PFSK-1 (cell line): ENCODE results near the gene F3.

Source experiments
- POLR2AphosphoS5 ChIP-seq: IDR thresholded peaks from 2 replicates; pipeline ENCODE4 v1.6.1; 2012; ENCODE audit warnings: low read depth, mild to moderate bottlenecking, control low read depth, low read length, moderate library complexity
- REST ChIP-seq, 2 experiments: IDR thresholded peaks; 2 replicates each; pipeline versions ENCODE4 v1.6.1 to v1.8.0; 2011 to 2012; ENCODE audit warnings: low read depth in 2 of 2, low read length in 2 of 2, control low read depth in 1 of 2, inconsistent platforms in 1 of 2, mild to moderate bottlenecking in 1 of 2, moderate library complexity in 1 of 2; ENCODE audit not compliant: insufficient read depth in 1 of 2
- SIN3A ChIP-seq: IDR thresholded peaks from 2 replicates; pipeline ENCODE4 v1.6.1; 2012; ENCODE audit warnings: mild to moderate bottlenecking, low read length, moderate library complexity, borderline replicate concordance; ENCODE audit not compliant: insufficient read depth

- no peak for TF ChIP-seq POLR2AphosphoS5
- TF ChIP-seq REST (IDR thresholded peaks at IDR 0.05; ENCODE audit: insufficient read depth in 1 of 2, low read depth in 2 of 2, low read length in 2 of 2), result no peak
- no peak for TF ChIP-seq SIN3A
Observed at GRCh38 chr1:94490556-94490955, 51.0 kb downstream of the F3 start.
